Activated naive CD4-positive, alpha-beta T cell treated with anti-CD3 and anti-CD28 coated beads, Interleukin-2, amount 50 U/mL, for 24 hours (primary cell): ENCODE measurements around the gene AKAP8L.

Experiments used
- H3K27ac Mint-ChIP-seq: one replicate; pipeline ENCODE4 v1.8.0; 2021; ENCODE audit warnings: mild to moderate bottlenecking, mixed read lengths
- H3K27me3 Mint-ChIP-seq: one replicate; pipeline ENCODE4 v1.8.0; 2021; ENCODE audit warnings: mixed read lengths
- H3K36me3 Mint-ChIP-seq: one replicate; pipeline ENCODE4 v1.8.0; 2021; ENCODE audit warnings: mixed read lengths
- H3K4me1 Mint-ChIP-seq: one replicate; pipeline ENCODE4 v1.8.0; 2021; ENCODE audit warnings: mixed read lengths
- H3K4me3 Mint-ChIP-seq: one replicate; pipeline ENCODE4 v1.8.0; 2021; ENCODE audit warnings: mild to moderate bottlenecking, mixed read lengths
- H3K9me3 Mint-ChIP-seq: one replicate; pipeline ENCODE4 v1.8.0; 2021; ENCODE audit warnings: mixed read lengths

AKAP8L gene

DNA sequence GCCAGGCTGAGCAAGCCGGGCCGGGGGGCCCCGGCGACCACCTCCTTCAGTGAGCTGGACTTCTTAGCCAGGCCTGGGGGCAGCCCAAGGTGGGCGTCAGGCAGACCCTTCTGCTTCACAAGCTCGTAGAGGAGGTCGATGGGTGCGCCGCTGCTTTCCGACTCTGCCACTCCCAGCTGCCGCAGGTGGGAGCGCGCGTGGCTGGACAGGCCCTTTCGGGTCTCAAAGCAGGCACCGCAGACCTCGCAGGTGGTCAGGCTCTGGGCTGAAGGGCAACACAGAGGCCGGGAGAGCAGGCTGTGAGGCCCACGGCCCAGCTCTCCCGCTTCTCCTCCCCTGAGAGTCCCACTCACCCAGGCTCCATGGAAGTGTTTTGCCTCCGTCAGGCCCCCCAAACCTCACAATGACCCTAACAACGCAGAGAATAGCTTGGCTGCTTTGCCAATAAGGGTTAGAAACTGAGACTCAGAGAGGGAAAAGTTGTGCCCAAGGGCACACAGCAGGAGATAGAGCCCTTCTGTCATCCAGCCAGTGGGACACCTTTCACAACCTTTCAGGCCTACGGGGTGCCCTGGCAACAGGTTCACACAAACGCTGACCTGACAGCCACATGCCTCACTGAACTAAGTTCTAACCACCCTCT is 11.2 kb upstream of the AKAP8L start:
- Mint-ChIP-seq H3K36me3 (peaks cover 7% of the 10 kb centered on the region), H3K4me3 (peak overlapping the region; percentile 99), H3K27ac (no peak overlapping the region), H3K9me3 (no peaks in the 10 kb centered on the region), H3K4me1 (peaks cover 44% of the 10 kb centered on the region), H3K27me3 (no peaks in the 10 kb centered on the region)

DNA sequence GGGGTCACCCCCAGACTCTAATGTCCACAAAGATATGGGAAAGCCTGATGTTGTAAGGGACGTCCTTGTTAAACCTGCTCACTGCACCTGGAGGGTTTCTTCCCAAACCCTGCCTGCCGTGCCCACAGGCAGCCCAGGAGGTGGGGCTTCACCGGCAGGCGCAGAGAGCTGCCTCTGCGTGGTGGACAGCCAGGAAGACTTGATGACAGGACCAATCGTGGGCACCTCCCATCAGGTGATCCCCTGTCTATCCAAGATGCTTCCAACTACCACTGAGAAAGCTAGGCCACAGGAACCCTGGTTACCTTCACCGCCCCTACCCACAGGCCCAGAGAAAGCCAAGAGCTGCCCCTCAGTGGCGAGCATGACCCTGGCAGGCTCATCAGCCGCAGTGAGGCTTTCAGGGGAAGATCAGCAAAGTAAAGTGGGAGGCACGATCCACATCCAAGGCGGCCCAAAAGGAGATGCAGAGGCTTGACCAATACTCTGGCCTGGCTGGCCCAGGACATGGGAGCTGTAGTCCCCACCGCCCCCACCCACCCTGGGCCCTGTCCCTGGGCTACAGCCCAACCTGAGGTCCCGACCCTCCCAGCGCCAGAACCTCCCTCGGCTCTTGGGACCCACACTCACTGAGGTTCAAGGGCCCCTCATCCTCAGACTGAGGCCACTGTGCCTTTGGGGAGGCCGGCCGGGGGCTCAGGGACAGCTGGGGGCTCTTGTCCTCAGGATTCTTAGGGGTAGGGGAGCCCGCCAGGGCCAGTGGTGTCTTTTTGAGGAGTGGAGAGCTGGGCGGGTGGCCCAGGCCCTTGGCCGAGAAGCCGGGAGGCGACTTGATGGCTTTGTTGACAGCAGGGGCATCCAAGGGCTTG is 10.4 kb upstream of the AKAP8L start:
- Mint-ChIP-seq H3K9me3 (no peaks in the 10 kb centered on the region), H3K36me3 (peaks cover 7% of the 10 kb centered on the region), H3K4me1 (peaks cover 44% of the 10 kb centered on the region), H3K4me3 (no peak overlapping the region), H3K27me3 (no peaks in the 10 kb centered on the region), H3K27ac (no peak overlapping the region)

DNA sequence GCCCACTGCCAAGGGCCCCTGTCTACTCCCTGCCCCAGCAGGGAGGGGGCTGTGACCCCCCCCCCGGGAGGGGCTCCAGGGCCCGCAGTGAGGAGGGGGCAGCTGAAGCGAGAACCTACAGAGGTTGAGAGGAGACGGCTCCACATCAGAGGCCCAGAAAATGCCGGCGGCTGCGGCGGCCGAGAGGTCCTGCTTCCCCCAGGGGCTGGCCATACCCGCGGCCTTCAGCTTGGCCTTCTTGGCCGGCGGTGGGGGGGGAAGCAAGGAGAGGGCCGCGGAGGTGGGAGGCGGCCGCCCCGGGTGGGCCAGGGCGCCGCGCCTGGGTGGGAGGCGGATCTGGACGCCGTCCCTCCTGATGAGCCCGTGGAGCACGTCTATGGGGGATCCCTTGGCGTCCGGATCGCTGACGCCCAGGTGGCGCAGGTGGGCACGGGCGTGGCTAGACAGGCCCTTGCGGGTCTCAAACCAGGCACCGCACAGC is 9.2 kb upstream of the AKAP8L start:
- no peak overlapping the region for H3K27ac Mint-ChIP-seq
- peaks cover 13% of the 10 kb centered on the region for H3K36me3 Mint-ChIP-seq
- H3K9me3 Mint-ChIP-seq = no peaks in the 10 kb centered on the region
- peak overlapping the region; percentile 33 for H3K4me3 Mint-ChIP-seq
- H3K27me3 Mint-ChIP-seq = no peaks in the 10 kb centered on the region
- H3K4me1 Mint-ChIP-seq = peaks cover 37% of the 10 kb centered on the region

DNA sequence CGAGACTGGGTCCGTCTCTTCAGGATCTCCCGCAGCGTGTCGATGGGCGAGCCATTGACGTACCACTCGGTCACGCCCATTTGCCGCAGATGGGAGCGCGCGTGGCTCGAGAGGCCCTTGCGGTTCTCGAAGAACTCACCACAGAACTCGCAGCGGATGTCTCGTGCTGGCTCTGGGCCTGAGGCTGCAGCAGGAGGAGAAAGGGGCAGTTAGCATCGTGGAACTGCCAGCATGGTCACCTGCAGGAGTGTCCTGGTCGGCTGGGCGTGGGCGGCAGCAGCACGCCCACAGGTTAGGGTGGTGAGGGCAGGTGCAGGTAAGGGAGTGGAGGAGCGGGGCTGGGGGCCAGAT is 8.5 kb upstream of the AKAP8L start:
- Mint-ChIP-seq H3K27ac (peak overlapping the region; percentile 51), H3K36me3 (peaks cover 16% of the 10 kb centered on the region), H3K4me1 (peaks cover 36% of the 10 kb centered on the region), H3K27me3 (no peaks in the 10 kb centered on the region), H3K4me3 (no peak overlapping the region), H3K9me3 (no peaks in the 10 kb centered on the region)

DNA sequence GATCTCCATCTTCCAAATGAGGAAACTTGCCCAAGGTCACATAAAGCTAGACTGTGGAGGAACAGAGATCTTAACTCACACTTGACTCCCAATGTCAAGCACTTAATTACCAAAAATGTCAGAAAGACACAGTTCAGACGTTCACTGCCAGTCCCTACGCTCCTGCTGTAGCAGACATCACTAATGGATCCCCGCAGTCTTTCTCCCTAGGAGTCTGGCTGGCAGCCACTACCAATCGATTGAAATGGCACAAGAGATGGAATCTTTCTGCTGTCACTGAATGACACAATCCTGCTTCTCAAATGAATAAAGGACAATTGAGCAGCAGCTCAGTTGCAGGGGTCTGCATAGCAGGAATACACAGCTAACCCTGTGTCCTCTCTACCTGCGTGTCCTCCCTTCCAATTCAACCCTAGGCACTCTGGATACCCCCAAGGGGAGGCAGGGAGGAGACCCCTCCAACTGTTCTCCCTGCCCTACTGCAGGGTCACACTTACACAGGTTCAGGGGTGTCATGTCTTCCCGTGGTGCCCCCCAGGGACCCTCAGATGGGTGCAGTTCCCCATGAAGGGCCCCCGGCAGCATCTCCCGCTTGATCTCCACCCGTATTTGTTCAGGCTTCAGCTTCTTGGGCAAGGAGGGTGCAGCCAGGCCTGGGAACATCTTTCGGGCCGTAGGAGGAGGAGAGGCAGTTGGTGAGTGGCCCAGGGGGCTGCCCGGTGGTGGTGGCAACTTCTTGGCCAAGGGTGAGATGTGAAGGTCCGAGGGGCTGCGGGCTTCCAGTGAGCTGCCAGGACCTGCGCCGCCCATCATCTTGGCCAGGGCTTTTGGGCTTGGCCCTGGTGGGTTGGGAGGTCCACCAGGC is 7.9 kb upstream of the AKAP8L start:
- no peak overlapping the region for H3K4me3 Mint-ChIP-seq
- peaks cover 35% of the 10 kb centered on the region for H3K4me1 Mint-ChIP-seq
- H3K27me3 Mint-ChIP-seq = no peaks in the 10 kb centered on the region
- no peak overlapping the region for H3K27ac Mint-ChIP-seq
- no peaks in the 10 kb centered on the region for H3K9me3 Mint-ChIP-seq
- H3K36me3 Mint-ChIP-seq = peaks cover 17% of the 10 kb centered on the region

DNA sequence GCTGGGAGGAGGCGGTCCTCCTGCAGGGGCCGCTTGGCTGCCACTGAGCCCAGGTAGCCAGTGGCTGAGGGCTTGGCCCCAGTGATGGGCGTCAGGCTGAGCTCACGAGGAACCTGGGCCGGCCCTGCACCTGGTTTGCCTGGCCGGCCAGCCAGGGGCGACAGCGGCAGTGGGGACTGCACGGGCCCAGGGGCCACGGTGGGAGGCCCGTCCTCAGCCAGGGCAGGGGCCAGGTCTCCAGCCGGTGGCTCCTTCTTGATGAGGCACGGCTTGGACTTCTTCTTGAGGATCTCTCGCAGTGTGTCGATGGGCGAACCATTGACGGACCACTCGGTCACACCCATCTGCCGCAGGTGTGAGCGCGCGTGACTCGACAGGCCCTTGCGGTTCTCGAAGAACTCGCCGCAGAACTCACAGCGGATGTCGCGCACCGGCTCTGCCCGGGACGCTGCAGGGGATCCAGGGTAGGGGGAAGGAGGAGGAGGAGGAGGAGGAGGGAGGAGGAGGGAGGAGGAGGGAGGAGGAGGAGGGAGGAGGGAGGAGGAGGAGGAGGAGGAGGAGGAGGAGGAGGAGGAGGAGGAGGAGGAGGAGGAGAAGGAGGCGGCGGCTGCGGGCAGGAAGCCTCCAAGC is 6.6 kb upstream of the AKAP8L start:
- H3K36me3 Mint-ChIP-seq = peaks cover 17% of the 10 kb centered on the region
- peaks cover 22% of the 10 kb centered on the region for H3K4me1 Mint-ChIP-seq
- H3K4me3 Mint-ChIP-seq = no peak overlapping the region
- H3K27ac Mint-ChIP-seq = no peak overlapping the region
- H3K9me3 Mint-ChIP-seq = no peaks in the 10 kb centered on the region
- no peaks in the 10 kb centered on the region for H3K27me3 Mint-ChIP-seq

DNA sequence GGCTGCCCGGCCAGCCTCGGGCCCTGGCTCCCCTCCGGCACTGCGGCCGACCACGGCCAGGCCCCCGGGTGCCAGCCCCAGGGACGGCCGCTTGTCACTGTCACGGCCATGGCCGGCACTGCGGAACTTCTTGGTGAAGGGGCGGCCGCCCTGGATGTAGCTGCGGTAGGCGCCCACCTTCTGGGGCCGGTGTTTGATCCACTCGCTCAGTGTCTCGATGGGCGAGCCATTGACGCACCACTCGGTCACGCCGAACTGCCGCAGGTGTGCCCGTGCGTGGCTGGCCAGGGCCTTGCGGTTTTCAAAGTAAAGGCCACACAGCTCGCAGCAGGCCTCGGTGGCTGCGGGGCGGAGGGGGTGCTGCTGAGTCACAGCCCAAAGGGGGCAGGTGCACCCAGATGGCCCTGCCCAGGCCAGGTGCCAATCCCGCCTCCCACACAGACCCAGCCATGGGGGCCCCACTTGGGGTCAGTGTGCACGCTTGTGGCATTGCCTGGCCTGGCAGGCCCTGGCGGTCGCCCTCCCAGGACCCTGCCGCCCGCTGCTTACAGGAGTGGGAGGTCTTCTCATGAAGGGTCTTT is 6.0 kb upstream of the AKAP8L start:
- Mint-ChIP-seq H3K9me3 (no peaks in the 10 kb centered on the region), H3K27me3 (no peaks in the 10 kb centered on the region), H3K4me1 (peaks cover 22% of the 10 kb centered on the region), H3K4me3 (no peak overlapping the region), H3K27ac (no peak overlapping the region), H3K36me3 (peaks cover 19% of the 10 kb centered on the region)

DNA sequence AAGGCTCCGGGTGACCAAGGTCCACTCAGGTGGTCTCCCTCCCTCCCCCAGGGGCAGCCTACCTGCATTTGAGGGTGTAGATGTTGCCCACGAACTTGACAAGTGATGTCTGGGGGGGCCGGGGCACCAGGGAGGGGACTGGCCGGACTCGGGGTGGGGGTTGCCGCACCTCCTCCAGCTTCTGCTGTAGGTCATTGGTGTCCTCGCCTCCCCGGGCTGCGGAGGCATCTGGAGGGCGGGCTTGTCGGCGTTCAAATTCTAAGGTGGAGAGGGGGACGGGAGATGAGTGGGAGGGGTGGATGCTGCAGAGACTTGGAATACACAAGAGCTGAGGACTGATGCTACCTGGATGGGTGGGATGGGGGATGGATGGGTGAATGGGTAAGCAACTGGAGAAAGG is 5.3 kb upstream of the AKAP8L start:
- Mint-ChIP-seq H3K27me3 (no peaks in the 10 kb centered on the region), H3K4me1 (peaks cover 28% of the 10 kb centered on the region), H3K36me3 (peaks cover 20% of the 10 kb centered on the region), H3K9me3 (no peaks in the 10 kb centered on the region), H3K4me3 (no peak overlapping the region), H3K27ac (no peak overlapping the region)

DNA sequence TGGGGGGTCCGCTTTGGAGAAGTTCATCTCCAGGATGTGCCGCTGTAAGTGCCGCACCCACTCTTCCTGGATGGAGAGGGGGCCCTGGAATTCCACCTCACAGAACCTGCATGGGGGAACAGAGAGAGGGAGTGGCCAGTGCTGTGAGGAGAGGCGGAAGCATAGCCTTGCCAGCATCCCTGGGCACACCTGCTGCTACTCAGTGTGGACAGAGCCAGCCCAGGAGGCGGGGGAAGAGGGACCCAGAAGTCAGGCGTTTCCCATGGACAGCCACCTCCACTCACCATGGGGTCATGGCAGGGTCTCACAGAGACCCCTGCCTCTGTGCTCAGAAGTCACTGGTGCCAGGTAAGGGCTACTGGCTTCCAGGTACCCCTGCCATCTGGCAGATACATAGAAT is 4.3 kb upstream of the AKAP8L start:
- H3K27me3 Mint-ChIP-seq = no peaks in the 10 kb centered on the region
- no peak overlapping the region for H3K27ac Mint-ChIP-seq
- no peaks in the 10 kb centered on the region for H3K9me3 Mint-ChIP-seq
- H3K36me3 Mint-ChIP-seq = peaks cover 20% of the 10 kb centered on the region
- peaks cover 25% of the 10 kb centered on the region for H3K4me1 Mint-ChIP-seq
- H3K4me3 Mint-ChIP-seq = no peak overlapping the region

DNA sequence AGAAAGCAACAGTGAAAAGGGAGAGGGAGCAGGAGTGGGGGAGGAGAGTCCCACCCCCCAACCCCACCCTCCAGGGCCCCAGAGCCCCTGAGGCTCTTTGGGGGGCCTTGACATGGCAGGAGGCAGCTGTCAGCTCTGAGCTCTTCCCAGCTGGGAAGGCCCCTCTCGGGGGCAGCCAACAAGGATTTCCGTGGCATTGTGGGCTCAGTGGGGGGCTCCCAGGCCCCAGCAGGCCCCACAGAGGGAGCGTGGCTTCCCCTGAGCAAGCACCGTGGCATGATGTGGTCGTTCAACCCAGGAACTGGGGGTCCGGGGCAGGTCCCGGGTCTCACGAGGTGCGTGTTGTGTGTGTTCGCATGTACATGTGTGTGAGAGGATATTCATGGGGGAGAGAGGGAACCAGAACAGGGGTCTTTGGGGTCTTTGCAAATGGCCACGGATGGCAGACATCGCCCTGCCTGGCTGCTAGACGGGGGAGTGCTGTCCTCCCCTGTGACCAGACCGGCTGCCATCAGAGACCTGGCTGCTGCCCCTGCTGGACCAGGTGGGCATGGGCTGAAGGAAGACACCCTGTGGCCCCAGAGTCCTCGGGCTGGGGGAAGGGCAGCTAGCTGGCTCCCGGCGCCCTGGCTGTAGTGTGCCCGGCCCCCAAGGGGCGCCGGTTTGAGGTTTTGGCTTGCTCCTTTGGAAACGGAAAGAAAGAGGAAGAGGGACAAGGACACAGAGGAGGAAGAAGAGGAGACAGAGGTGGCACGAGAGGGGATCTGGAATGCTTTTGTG is 3.7 kb upstream of the AKAP8L start:
- Mint-ChIP-seq H3K4me1 (peaks cover 29% of the 10 kb centered on the region), H3K4me3 (no peak overlapping the region), H3K9me3 (no peaks in the 10 kb centered on the region), H3K27ac (no peak overlapping the region), H3K27me3 (no peaks in the 10 kb centered on the region), H3K36me3 (peaks cover 20% of the 10 kb centered on the region)

DNA sequence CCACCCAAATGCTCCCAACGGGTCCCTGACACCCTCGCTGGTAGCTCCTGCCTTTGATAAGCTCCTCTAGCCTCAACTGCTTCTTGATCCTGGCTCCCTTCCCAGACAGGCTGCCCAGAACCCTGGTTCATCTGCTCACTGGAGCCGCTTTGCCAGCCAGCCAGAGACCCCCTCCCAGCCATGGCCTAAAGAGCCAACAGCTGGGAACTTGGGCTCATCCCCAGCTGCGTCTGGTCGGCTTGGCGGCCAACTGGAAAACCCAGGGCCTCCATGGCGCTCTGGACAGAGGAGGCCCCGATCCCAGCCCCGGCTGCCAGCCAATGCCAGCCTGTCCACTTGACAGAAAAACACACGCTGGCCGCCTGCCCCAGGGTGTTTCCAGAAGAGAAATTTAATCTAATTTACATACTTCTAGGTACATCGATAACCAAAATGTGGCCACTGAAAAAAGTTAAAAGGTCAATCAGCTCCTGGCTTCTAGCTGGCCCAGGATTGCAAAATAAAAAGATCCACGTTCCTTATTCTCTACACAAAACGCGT is 3.0 kb upstream of the AKAP8L start:
- Mint-ChIP-seq H3K27ac (no peak overlapping the region), H3K4me1 (peaks cover 32% of the 10 kb centered on the region), H3K9me3 (no peaks in the 10 kb centered on the region), H3K36me3 (peaks cover 20% of the 10 kb centered on the region), H3K27me3 (no peaks in the 10 kb centered on the region), H3K4me3 (no peak overlapping the region)

DNA sequence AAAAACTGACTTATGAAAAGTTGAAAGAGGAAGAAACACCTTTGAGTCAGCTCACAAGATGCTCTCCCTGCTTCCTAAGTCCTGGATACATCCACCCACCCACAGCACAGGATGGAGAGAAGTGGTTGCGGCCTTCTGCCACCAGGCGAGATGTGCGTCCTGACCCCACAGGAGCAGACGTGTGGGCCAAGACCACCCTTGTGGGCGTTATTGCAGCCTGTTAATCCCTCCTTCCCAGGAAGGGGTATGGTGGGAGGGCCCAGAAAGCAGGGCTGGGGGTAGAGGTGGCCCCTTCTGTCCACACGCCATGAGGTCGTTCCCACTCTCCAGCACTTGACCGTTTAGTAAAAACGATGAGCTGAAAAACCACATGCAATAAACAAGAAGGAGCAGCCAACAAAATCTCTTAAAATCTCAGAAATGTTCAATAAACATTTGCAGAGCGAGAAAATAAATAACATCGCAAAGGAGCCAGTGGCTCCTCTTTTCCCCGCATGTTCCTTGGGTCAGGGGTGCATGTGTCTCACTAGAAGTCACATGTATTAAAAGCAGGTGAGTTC is 2.4 kb upstream of the AKAP8L start:
- peaks cover 35% of the 10 kb centered on the region for H3K4me1 Mint-ChIP-seq
- H3K27ac Mint-ChIP-seq = no peak overlapping the region

DNA sequence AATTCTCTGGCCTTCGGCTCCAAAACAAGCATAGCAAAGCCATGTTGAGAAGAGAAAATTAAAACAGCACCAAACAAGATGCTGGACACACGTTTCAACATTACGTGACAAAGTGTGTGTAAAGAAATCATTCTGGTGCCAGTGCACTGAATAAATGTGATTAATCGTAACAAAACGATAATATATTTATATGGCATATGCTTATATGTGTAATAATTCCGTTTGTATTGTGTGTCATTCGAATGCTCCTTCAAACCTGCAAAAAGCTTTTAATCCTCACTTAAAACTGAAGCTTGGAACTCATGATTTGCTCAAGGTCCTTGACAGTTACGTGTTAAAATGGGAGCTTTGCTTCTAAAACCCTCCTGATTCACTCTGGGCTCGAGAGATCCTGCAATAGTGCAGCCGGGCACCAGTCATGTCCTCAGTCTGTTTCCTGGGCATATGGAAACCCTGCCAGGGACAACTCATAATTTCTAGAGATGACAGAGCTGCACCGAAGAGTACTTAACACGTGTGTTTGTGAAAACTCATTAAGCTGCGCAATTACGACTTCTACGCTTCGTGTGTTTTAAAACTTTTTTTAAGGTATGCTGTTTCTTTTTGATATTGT is 731 bp upstream of the AKAP8L start:
- Mint-ChIP-seq H3K27me3 (no peaks in the 10 kb centered on the region), H3K36me3 (peaks cover 18% of the 10 kb centered on the region), H3K27ac (peak overlapping the region; percentile 80), H3K4me3 (peak overlapping the region; percentile 96), H3K9me3 (no peaks in the 10 kb centered on the region), H3K4me1 (peaks cover 40% of the 10 kb centered on the region)

More for the DNA sequence above, 2.4 kb upstream of the AKAP8L start:
- H3K36me3 Mint-ChIP-seq = peaks cover 19% of the 10 kb centered on the region
- H3K27me3 Mint-ChIP-seq = no peaks in the 10 kb centered on the region
- H3K4me3 Mint-ChIP-seq = no peak overlapping the region
- H3K9me3 Mint-ChIP-seq = no peaks in the 10 kb centered on the region

DNA sequence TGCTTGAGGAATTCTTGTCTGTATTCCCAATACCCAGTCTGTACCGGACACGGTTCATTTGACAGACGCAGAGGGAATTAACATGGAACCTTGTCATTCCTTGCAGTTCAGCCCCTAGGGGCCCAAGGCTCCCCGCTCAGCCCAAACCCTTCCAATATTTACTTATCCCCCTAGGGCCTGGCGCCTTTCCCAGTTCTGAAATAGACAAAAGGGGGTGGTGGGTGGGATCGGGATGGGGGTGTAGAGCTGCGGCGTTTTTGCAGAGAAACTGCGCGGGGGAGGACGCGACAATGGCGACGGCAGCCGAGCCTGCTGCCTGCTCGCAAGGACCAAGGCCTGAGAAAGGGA is 583 bp downstream of the AKAP8L start:
- peak overlapping the region; percentile 95 for H3K27ac Mint-ChIP-seq
- H3K4me3 Mint-ChIP-seq = peak overlapping the region; percentile 96
- H3K9me3 Mint-ChIP-seq = no peaks in the 10 kb centered on the region
- peaks cover 14% of the 10 kb centered on the region for H3K36me3 Mint-ChIP-seq
- H3K4me1 Mint-ChIP-seq = peaks cover 44% of the 10 kb centered on the region
- no peaks in the 10 kb centered on the region for H3K27me3 Mint-ChIP-seq
